Measurements from ENCODE around the gene CATSPERD. TPM values are rescaled to one million over a fixed set of nuclear protein-coding genes. Genes with fewer than 3 reads are reported as not detected.
"Not testable (repeated sequence)": the region's sequence is repeated elsewhere in the genome, so short reads cannot be mapped to it uniquely, and the experiment has no call there.

Gene CATSPERD
- total RNA-seq, 3 donors from 2014 or later: not detected

GRCh38 chr19:5700455-5701092, 19.9 kb upstream of the CATSPERD start:
- H3K4me3 ChIP-seq: no peak overlapping the region
- no peaks in the 10 kb centered on the region for H3K36me3 ChIP-seq (ENCODE audit: low read depth)
- intact Hi-C loops (cut with DNase I, micrococcal nuclease): no loop called here
- TF ChIP-seq, protein P1, sequence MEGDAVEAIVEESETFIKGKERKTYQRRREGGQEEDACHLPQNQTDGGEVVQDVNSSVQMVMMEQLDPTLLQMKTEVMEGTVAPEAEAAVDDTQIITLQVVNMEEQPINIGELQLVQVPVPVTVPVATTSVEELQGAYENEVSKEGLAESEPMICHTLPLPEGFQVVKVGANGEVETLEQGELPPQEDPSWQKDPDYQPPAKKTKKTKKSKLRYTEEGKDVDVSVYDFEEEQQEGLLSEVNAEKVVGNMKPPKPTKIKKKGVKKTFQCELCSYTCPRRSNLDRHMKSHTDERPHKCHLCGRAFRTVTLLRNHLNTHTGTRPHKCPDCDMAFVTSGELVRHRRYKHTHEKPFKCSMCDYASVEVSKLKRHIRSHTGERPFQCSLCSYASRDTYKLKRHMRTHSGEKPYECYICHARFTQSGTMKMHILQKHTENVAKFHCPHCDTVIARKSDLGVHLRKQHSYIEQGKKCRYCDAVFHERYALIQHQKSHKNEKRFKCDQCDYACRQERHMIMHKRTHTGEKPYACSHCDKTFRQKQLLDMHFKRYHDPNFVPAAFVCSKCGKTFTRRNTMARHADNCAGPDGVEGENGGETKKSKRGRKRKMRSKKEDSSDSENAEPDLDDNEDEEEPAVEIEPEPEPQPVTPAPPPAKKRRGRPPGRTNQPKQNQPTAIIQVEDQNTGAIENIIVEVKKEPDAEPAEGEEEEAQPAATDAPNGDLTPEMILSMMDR (IDR thresholded peaks at IDR 0.05): no peak
- no peak for ATAC-seq
- DNase-seq: no peak
- H3K4me1 ChIP-seq (ENCODE audit: low read depth): no peaks in the 10 kb centered on the region
- no peaks in the 10 kb centered on the region for H3K9me3 ChIP-seq

DNA sequence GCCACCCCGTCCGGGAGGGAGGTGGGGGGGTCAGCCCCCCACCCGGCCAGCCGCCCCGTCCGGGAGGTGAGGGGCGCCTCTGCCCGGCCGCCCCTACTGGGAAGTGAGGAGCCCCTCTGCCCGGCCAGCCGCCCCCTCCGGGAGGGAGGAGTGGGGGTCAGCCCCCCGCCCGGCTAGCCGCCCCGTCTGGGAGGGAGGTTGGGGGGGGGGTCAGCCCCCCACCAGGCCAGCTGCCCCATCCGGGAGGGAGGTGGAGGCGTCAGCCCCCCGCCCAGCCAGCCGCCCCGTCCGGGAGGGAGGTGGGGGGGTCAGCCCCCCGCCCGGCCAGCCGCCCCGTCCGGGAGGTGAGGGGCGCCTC, 18.4 kb upstream of the CATSPERD start:
- H3K4me1 ChIP-seq (ENCODE audit: low read depth); H3K4me3 ChIP-seq; H3K36me3 ChIP-seq (ENCODE audit: low read depth); ATAC-seq; intact Hi-C loops (cut with DNase I, micrococcal nuclease); DNase-seq; H3K9me3 ChIP-seq: not testable (repeated sequence)

DNA sequence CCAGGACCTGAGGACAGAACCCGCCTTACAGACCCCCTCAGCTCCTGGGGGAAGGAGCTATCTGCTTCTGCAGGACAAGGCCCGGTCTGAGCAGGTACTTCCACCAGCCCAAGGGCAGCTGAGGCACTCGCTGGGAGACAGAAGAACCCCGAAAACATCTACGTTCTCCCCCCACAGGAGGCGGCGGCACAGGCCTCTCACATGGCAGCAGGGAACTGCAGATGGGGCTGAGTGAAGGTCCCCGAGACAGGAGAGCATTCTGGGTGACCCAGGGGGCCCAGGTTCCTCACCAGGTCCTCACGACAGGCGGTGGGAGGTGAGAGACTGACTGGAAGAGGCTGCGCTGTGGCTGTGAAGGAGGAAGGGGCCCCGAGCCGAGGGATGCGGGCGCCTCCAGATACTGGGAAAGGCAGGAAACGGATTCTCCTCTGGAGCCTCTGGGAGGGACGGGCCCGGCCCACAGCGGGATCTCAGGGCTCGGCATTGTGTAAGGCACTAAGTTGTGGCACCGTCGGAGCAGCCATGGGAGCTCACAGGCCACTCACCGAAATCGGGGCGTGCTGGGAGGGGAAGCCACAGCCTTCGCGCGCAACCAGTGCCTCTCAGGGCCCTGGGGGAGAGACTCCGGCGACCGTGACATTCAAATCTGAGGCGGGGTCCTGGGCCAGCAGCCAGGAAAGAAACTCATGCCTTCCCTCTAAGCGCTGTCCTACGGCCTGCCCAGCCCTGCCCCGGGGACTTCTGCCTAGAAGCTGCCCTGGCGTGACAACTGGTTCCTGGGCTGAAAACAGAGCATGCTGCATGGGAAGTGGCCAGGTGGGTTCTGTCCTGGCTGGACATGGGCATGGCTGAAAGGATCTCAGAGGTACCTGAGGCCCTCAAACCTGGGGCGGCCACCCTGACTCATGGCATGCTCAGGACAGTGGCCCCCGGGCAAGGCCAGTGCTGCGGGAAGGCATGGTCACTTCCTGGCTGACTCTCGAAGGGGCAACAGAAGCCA, 16.3 kb upstream of the CATSPERD start:
- TF ChIP-seq, protein P1 (IDR thresholded peaks at IDR 0.05): no peak
- no peaks in the 10 kb centered on the region for H3K36me3 ChIP-seq (ENCODE audit: low read depth)

DNA sequence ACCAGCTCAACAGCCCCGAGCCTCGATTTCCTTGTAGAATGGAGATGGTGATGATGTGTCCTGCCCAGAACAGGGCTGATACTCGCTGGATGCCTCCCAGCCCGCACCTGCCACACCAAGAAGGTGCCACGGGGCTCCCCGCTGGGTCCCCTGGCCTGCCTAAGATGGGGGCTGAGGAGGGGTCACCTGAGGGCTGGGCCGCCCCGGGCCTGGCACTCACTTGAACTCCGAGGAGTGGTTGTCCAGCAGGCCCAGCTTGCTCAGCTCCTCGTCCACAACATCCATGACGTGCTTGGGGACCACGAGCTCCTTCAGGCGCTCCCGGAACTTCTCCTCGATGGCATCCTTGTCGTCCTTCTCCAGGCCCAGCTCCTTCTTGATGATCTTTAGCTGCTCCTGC, 14.9 kb upstream of the CATSPERD start:
- H3K4me3 ChIP-seq: no peak overlapping the region
- H3K9me3 ChIP-seq: no peaks in the 10 kb centered on the region
- H3K4me1 ChIP-seq (ENCODE audit: low read depth): no peaks in the 10 kb centered on the region
- TF ChIP-seq, protein P1 (IDR thresholded peaks at IDR 0.05): no peak
- DNase-seq (no peak), ATAC-seq (no peak)
- intact Hi-C loops (cut with DNase I, micrococcal nuclease): no loop called here
- no peaks in the 10 kb centered on the region for H3K36me3 ChIP-seq (ENCODE audit: low read depth)

More for the DNA sequence above, 16.3 kb upstream of the CATSPERD start:
- H3K4me1 ChIP-seq (ENCODE audit: low read depth): no peaks in the 10 kb centered on the region
- DNase-seq (peak in 1 of 3 donors; percentile 21), ATAC-seq (no peak)
- no peak overlapping the region for H3K4me3 ChIP-seq
- intact Hi-C loops (cut with DNase I, micrococcal nuclease): no loop called here
- no peaks in the 10 kb centered on the region for H3K9me3 ChIP-seq

- ATAC-seq: no peak
- no peaks in the 10 kb centered on the region for H3K36me3 ChIP-seq (ENCODE audit: low read depth)
Measured at GRCh38 chr19:5706876-5707573, 13.4 kb upstream of the CATSPERD start.

More at GRCh38 chr19:5706876-5707573, 13.4 kb upstream of the CATSPERD start:
- no peak overlapping the region for H3K4me3 ChIP-seq
- intact Hi-C loops (cut with DNase I, micrococcal nuclease): no loop called here
- H3K4me1 ChIP-seq (ENCODE audit: low read depth): no peaks in the 10 kb centered on the region
- DNase-seq: no peak
- TF ChIP-seq, protein P1 (IDR thresholded peaks at IDR 0.05): no peak
- H3K9me3 ChIP-seq: no peaks in the 10 kb centered on the region
